SHP77 (cell line): ENCODE data around the gene NR6A1.
"Not testable (repeated sequence)": the region's sequence is repeated elsewhere in the genome, so short reads cannot be mapped to it uniquely, and the experiment has no call there.

Source experiments
- DNase-seq, 2 experiments: peaks; one replicate each; lab custom pipeline; 2025; lab: John Stamatoyannopoulos, UW

The NR6A1 gene

DNA sequence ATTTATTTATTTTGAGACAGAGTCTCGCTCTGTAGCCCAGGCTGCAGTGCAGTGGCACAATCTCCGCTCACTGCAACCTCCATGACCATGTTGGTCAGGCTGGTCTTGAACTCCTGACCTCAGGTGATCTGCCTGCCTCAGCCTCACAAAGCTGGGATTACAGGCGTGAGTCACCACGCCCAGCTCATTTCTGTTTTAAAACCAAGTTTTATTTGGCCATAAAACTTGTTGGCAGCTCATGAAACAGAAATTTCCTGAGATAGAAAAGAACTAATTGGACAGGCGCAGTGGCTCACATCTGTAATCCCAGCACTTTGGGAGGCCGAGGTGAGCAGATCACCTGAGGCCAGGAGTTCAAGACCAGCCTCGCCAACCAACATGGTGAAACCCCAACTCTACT, 155.3 kb downstream of the NR6A1 start:
- not testable (repeated sequence) for DNase-seq

- no peak for DNase-seq
Measured at GRCh38 chr9:124615100-124615742, 155.9 kb downstream of the NR6A1 start.

- DNase-seq: no peak
Measured at GRCh38 chr9:124613849-124614248, 157.3 kb downstream of the NR6A1 start.

- no peak for DNase-seq
Measured at GRCh38 chr9:124611106-124611505, 160.0 kb downstream of the NR6A1 start.

DNA sequence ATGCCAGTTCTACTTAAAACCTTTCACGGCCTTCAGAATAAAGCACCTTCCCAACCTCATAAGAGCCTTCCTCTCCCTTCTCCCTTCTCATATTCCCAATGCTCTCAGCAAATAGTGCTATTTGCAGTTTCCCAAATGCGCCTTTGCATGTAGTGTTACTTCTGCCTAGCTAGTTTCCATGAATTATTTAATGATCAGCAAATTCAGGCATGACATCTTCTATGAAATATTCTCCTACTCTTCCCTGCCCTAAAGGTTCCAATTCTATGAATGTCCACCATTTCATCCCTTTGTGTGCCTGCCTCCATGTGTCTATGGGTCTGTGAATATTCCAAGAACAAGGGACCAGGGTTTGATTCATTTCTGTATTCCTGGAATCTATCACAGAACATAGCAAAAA, 165.1 kb downstream of the NR6A1 start:
- no peak for DNase-seq

- DNase-seq: no peak
Measured at GRCh38 chr9:124605258-124605657, 165.9 kb downstream of the NR6A1 start.

GRCh38 chr9:124602632-124603031, 168.5 kb downstream of the NR6A1 start:
- DNase-seq: no peak

- DNase-seq: no peak
Measured at GRCh38 chr9:124602204-124602603, 168.9 kb downstream of the NR6A1 start.

GRCh38 chr9:124600407-124600806, 170.7 kb downstream of the NR6A1 start:
- no peak for DNase-seq

- DNase-seq: no peak
Measured at GRCh38 chr9:124599121-124599795, 171.9 kb downstream of the NR6A1 start.

DNA sequence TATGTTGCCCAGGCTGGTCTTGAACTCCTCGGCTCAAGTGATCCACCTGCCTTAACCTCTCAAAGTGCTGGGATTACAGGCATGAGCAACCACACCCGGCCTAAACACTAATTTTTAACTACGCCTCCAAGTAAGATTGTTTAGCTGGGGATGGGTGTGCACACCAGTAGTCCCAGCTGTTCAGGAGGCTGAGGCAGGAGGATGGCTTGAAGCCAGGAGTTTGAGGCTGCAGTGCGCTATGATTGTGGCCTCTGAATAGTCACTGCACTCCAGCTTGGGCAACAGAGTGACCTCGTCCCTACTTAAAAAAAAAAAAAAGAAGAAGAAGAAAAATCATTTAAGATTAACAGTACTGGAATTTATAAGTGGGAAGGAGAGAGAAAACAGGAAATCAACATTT, 173.1 kb downstream of the NR6A1 start:
- no peak for DNase-seq

- no peak for DNase-seq
Measured at GRCh38 chr9:124596172-124596839, 174.8 kb downstream of the NR6A1 start.

DNA sequence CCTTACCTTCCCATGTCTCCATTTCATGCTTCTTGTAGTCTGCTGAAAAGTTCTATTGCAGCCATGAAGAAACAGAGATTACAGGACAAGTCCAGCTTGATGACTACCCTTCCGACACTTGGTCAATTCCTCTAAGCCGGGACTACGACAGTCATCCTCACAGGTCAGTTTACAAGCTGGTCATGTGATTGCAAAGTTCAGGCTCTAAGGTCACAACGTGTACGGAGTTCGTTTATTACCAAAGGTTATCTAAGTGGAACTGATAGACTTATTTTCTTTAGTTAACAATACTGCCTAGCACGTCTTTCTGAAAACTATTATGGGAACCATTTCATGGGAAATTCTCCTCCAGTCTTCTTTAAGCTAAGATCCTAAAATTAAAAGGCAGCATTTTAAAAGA, 175.4 kb downstream of the NR6A1 start:
- no peak for DNase-seq

DNA sequence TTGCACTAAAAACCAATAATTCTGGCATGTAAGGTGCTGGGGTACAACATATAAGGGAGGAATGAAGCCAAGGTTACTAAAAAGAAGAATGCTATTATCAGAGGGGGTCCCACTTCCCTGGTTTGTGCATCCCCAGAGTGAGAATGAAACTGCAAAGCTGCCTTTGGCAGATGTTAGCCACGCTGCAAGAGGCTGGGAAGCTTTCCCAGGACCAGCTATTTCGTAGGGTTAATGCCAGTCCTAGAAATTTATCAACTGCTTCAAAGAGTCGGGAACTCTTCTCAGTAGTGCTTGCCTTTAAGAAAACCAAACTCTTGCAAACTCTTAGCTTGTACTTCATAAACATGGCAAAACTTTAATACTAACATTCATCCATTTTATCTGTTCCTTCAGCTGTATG, 176.4 kb downstream of the NR6A1 start:
- no peak for DNase-seq

GRCh38 chr9:124594225-124594624, 176.9 kb downstream of the NR6A1 start:
- DNase-seq: no peak

DNA sequence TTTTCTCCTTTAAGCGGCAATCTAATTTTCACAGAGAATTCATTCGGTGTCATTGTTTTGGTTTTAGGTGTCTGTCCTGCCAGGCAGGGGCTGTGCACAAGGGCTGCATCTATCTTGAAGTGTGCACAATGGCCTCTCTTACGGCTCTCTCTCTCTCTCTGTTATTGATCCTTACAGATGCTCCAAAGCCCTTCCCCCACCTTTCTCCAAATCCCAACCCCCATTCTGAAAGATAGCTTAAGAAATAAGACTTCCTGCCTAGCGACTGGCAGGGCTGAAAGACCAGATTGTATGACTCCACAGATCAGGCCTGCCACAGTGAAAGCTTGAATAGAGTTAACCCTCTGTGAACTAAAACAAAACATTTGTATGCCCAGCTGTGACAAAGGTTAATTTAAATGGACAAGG, 177.5 kb downstream of the NR6A1 start:
- no peak for DNase-seq

- DNase-seq: no peak
Measured at GRCh38 chr9:124593200-124593599, 177.9 kb downstream of the NR6A1 start.

GRCh38 chr9:124590889-124591641, 180.0 kb downstream of the NR6A1 start:
- no peak for DNase-seq

- DNase-seq: no peak
Measured at GRCh38 chr9:124584631-124585030, 186.5 kb downstream of the NR6A1 start.

GRCh38 chr9:124583134-124583533, 188.0 kb downstream of the NR6A1 start:
- no peak for DNase-seq

DNA sequence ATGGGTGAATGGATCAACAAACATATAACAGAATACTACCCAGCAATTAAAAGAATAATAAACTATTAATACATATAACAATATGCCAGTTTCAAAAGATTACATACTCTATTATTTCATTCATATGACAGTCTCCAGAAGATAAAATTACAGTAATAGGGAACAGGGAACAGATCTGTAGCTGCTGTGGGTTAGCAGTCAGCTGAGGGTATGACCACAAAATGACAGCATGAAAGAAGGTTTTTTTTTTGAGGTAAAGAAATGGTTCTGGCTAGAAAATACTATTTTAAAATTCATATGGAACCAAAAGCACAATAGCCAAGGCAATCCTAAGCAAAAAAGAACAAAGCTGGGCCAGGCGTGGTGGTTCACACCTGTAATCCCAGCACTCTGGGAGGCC, 190.9 kb downstream of the NR6A1 start:
- no peak for DNase-seq

DNA sequence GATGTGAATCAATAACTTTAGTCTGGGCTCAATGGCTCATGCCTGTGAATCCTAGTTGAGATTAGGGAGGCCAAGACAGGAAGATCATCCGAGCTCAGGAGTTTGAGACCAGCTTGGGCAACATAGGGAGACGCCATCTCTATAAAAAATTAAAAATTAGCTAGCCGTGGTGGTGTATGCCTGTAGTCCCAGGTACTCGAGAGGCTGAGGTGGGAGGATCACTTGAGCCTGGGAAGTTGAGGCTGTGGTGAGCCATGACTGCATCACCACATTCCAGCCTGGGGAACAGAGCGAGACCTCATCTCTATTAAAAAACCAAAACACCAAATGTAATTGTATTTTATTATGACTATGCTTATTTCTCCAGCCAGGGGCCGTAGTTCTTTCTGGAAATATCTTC, 194.4 kb downstream of the NR6A1 start:
- DNase-seq: no peak
